ENCODE data around the gene ZNF628.

- TF ChIP-seq CTCF (conservative IDR thresholded peaks at IDR 0.05; ENCODE audit: low read depth, low read length) (no peak), EZH2 (IDR thresholded peaks at IDR 0.05; ENCODE audit: borderline replicate concordance, low read depth, low read length, poor library complexity, severe bottlenecking) (no peak)
Measured at GRCh38 chr19:55443824-55444480, 32.5 kb upstream of the ZNF628 start.

Data from A673 (cell line).